ENCODE data around the gene DOCK2.

Gene DOCK2

DNA sequence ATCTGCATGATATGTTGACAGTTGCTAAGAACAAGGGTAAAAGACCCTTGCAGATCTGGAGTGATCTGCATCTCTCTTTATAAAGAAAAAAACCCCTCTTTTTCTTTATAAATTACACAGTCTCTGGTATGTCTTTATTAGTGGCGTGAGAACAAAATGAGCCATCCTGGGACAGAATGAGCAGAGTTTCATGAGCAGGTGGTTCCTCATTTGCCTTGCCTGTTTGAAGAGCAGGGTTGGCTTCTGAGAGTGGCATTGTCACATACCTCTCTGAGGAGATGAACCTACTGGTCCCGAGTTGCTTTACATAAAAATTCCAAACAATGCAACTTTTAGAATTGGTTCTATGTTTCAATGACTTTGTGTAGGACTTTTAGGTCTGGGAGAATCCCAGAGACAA, 249.0 kb downstream of the DOCK2 start:
- Histone ChIP-seq H3K4me3 (no peak overlapping the region), H3K27ac (no peak overlapping the region)
- no peak for DNase-seq (ENCODE audit: low spot score)
- TF ChIP-seq, protein P1, sequence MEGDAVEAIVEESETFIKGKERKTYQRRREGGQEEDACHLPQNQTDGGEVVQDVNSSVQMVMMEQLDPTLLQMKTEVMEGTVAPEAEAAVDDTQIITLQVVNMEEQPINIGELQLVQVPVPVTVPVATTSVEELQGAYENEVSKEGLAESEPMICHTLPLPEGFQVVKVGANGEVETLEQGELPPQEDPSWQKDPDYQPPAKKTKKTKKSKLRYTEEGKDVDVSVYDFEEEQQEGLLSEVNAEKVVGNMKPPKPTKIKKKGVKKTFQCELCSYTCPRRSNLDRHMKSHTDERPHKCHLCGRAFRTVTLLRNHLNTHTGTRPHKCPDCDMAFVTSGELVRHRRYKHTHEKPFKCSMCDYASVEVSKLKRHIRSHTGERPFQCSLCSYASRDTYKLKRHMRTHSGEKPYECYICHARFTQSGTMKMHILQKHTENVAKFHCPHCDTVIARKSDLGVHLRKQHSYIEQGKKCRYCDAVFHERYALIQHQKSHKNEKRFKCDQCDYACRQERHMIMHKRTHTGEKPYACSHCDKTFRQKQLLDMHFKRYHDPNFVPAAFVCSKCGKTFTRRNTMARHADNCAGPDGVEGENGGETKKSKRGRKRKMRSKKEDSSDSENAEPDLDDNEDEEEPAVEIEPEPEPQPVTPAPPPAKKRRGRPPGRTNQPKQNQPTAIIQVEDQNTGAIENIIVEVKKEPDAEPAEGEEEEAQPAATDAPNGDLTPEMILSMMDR (IDR thresholded peaks at IDR 0.05) = no peak

DNA sequence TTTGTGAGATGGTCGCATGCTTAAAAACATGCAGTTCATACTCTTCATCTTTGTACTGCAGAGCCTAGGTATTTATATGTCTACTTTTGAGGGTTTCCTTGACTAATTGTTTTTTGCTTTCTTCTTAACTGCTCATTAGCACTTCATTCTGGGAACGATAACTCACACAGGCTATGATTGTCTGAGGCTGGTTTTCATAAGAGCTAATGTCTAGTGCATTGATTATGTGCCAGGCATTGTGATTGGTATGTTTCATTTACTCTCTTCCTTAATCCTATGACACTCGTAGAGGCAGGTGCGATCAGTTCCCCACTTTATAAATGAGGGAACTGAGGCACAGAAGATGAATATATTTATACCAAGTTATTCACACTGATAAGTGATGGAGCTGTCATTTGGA, 249.6 kb downstream of the DOCK2 start:
- H3K4me3 ChIP-seq = no peak overlapping the region
- TF ChIP-seq, protein P1 (IDR thresholded peaks at IDR 0.05) = no peak
- no peak overlapping the region for H3K27ac ChIP-seq
- no peak for DNase-seq (ENCODE audit: low spot score)

DNA sequence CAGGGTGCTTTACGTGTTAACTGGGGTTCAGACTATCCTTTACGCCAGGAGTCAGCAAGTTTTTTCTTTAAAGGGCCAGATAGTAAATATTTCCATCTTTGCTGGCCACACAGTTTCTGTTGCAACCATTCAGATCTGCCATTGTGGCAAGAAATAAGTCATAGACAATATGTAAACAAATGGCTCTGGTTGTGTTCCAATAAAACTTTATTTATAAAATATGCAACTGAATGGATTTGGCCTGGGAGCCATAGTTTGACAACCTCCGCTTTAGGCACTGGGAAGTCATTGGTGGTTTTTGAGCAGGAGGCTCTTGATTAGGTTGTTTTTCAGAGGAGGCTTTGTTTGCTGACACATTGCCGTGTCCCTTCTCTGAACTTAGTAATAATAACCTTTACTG, 252.5 kb downstream of the DOCK2 start:
- Histone ChIP-seq H3K4me3 (no peak overlapping the region), H3K27ac (no peak overlapping the region)
- TF ChIP-seq, protein P1 (IDR thresholded peaks at IDR 0.05) = no peak
- DNase-seq (ENCODE audit: low spot score) = no peak

DNA sequence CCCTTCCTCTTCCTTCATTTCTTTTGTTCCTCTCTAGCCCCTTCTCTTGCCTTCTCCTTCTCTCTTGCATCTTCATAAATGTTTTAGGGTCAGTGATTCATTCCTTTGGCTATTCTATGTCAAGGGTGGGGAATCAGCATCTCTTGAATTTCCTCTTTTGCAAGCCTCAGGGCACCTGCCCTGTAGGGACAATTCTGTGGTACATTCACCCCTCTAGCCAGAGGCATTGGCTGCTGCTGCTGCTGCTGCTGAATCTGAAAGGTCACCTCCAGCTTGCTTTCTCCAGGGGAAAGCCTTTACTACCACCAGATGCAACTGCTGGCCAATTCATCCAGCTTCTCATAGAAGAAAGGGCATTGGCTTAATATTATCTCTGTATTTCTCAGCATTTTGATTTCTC, 255.9 kb downstream of the DOCK2 start:
- Histone ChIP-seq H3K27ac (no peak overlapping the region), H3K4me3 (no peak overlapping the region)
- TF ChIP-seq, protein P1 (IDR thresholded peaks at IDR 0.05) = no peak
- DNase-seq (ENCODE audit: low spot score) = no peak

DNA sequence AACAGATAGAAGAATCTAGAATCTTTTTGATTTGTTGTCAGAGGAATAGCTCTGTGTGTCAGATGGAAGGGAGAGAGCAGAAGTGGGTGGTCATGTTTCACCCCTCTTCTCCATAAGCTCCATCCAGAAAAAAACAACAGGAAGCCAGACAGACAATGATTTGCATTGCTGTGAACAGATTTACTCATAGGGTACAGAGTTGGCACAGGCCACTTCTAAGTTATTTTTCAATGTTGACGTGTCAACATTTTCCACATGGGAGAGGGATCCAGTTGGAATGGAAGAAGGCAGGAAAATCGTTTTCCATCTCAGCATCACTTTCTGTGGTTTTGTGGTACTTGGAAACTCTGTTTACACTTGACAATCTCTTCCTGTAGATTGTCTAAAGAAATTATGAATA, 256.5 kb downstream of the DOCK2 start:
- H3K27ac ChIP-seq = no peak overlapping the region

DNA sequence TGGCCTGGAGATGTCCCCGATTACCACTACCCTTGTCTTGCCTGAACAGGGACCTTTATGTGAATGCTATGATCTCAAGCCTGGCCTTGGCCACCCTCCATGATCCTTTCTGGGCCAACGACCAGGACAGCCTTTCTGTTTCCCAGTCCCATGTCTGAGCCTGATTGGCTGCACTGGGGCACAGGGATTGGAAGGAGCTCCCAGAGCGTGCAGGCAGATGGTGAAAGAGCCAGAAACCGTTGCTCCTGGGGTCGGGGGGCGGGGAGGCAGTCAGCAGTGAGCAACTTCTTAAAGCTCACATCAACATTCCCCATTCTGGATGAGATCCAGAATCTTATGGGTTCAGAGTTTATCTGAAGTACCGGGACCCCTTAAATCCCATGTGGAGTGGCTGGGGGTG, 258.9 kb downstream of the DOCK2 start:
- Histone ChIP-seq H3K4me3 (no peak overlapping the region), H3K27ac (no peak overlapping the region)
- TF ChIP-seq, protein P1 (IDR thresholded peaks at IDR 0.05) = no peak
- no peak for DNase-seq (ENCODE audit: low spot score)

More for the DNA sequence above, 256.5 kb downstream of the DOCK2 start:
- no peak overlapping the region for H3K4me3 ChIP-seq
- TF ChIP-seq, protein P1 (IDR thresholded peaks at IDR 0.05) = no peak
- DNase-seq (ENCODE audit: low spot score) = no peak

DNA sequence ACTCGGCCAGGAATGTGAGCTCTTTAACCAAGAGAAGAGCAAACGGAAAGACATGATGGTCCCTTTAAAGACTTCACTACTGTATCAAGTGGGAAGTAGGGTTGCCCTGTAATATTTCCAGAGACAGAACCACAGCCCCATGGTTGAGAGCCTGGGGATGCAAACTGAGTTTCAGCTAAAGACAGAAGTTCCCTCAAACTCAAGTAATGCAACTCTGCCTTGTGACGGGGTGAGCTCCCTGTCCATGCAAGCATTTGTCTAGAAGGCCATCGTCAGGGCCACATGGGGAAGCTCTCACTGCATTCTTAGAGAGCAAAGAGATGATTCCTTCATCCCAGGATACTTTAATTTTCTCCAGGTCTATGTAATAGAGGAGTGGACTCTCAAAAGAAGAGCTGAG, 260.4 kb downstream of the DOCK2 start:
- TF ChIP-seq, protein P1 (IDR thresholded peaks at IDR 0.05) = no peak
- no peak overlapping the region for H3K27ac ChIP-seq
- no peak overlapping the region for H3K4me3 ChIP-seq
- DNase-seq (ENCODE audit: low spot score) = no peak
